CD4-positive, alpha-beta T cell treated with Interleukin-4 for 1 hour (primary cell): ENCODE results near the gene RAP1A.
A peak's percentile ranks its signal among the peaks of the same experiment; 100 is the strongest.
"Not testable (repeated sequence)": the region's sequence is repeated elsewhere in the genome, so short reads cannot be mapped to it uniquely, and the experiment has no call there.

Experiments
- DNase-seq, 2 donors: peaks; one replicate each; pipeline ENCODE4 v3.0.0-alpha.2; 2020 to 2022

Gene RAP1A

GRCh38 chr1:111631502-111631901, 11.9 kb downstream of the RAP1A start:
- no peak for DNase-seq

- not testable (repeated sequence) for DNase-seq
Observed at GRCh38 chr1:111632771-111633170, 13.2 kb downstream of the RAP1A start.

GRCh38 chr1:111633736-111634247, 14.2 kb downstream of the RAP1A start:
- no peak for DNase-seq

- no peak for DNase-seq
Observed at GRCh38 chr1:111635324-111636009, 15.9 kb downstream of the RAP1A start.

DNA sequence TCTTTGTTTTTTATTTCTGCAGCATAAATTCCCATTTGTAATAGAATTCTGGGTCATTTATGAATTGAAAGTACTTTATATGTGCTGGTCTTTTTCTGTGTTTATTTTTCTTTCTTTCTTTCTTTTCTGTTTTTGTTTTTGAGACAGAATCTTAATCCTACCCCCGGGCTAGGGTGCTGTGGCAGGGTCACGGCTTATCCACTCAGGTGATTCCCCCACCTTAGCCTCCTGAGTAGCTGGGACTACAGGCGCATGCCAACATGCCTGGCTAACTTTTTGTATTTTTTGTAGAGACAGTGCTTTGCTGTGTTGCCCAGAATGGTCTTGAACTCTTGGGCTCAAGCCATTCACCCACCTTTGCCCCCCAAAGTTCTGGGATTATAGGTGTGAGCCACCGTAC, 18.7 kb downstream of the RAP1A start:
- no peak for DNase-seq

- no peak for DNase-seq
Observed at GRCh38 chr1:111639602-111640198, 20.1 kb downstream of the RAP1A start.

- DNase-seq, result no peak
Observed at GRCh38 chr1:111643097-111643496, 23.5 kb downstream of the RAP1A start.

- no peak for DNase-seq
Observed at GRCh38 chr1:111643696-111644095, 24.1 kb downstream of the RAP1A start.

GRCh38 chr1:111644506-111644905, 24.9 kb downstream of the RAP1A start:
- no peak for DNase-seq

DNA sequence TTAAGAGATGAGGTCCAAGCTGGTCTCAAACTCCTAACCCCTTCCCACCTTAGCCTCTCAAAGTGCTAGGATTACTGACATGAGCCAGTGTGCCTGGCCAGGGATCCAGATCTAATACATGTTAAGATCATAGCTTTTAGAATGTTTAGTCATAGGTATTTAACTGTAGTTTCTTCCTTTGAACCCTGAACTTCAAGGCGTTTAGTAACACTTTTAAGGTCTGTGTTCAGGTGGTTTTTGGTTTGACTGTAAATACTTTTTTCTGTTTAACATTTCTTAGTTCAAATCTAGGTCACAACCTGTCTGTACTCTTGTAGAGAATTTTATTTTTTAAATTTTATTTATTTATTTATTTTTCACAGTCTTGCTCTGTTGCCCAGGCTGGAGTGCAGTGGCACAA, 28.1 kb downstream of the RAP1A start:
- peak in 1 of 2 donors; percentile 53 for DNase-seq

DNA sequence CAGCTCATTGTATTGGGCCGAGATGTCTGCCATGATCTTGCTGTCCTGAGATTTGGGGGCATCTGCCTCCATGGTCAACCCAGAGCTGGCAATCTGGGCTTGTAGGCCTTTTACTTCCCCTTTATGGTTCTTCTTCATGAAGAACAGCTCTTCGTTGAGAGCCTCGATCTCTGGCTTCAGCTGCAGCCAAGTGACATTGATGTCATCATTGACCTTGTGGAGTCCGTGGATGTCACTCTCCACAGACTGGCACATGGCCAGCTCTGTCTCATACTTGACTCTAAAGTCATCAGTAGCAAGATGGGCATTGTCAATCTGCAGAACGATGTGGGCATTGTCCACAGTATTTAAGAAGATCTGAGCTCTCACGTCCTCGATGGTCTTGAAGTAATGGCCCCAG, 29.2 kb downstream of the RAP1A start:
- no peak for DNase-seq

GRCh38 chr1:111649227-111649626, 29.6 kb downstream of the RAP1A start:
- DNase-seq, result no peak

GRCh38 chr1:111649648-111650047, 30.1 kb downstream of the RAP1A start:
- no peak for DNase-seq

- no peak for DNase-seq
Observed at GRCh38 chr1:111653709-111654108, 34.1 kb downstream of the RAP1A start.

GRCh38 chr1:111654839-111655238, 35.2 kb downstream of the RAP1A start:
- DNase-seq, result no peak

DNA sequence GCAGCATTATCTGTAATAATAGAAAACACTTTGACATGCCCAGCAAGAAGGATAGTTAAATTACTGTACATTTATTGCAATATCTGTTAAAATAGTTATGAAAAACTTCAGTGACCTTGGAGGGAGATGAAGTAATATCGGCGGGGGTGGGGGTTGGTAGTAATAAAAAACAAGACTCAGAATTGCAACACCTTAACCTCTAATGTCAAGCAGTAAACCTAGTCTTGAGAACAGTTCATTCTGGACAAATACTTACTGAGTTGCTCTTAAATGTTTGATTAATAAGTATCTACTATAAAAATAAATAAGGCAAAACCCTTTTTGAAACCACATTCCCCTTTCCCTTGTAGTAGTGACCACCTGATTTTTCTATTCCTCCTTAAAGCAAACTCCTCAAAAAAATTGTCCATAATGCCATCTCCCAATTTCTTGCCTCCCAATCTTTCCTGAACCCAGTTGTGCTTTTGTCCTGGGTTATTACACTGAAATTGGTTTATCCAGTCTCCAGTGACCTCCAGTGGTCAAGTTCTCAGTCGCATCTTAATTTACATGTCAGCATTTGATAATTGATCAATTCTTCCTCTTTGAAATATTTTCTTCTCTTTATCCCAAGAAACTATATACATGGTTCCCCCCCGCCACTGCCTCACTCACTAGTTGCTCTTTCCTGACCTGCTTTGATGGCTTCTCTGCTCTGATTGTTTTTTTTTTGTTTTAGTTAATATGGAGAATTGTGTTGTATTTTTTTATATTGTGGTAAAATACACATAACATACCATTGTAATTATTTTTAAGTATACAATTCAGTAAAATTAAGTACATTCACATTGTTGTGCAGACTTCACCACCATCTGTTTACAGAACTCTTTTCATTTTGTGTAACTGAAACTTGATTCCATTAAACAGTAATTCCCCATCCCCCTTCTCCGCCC, 36.8 kb downstream of the RAP1A start:
- DNase-seq, result peak in 1 of 2 donors; percentile 56

DNA sequence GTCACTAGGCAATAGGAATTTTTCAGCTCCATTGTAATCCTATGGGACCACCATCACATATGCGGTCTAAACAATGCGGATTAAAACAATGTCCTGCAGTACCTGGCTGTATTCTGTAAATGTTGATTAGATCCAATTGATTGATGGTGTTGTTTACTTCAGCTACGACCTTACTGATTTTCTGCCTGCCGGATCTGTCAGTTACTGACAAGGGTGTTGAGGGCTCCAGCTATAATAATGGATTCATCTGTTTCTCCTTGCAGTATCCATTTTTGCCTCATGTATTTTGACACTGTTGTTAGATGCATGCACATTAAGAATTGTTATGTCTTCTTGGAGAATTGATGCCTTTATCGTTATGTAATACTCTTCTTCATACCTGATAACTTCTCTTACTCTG, 39.0 kb downstream of the RAP1A start:
- no peak for DNase-seq

DNA sequence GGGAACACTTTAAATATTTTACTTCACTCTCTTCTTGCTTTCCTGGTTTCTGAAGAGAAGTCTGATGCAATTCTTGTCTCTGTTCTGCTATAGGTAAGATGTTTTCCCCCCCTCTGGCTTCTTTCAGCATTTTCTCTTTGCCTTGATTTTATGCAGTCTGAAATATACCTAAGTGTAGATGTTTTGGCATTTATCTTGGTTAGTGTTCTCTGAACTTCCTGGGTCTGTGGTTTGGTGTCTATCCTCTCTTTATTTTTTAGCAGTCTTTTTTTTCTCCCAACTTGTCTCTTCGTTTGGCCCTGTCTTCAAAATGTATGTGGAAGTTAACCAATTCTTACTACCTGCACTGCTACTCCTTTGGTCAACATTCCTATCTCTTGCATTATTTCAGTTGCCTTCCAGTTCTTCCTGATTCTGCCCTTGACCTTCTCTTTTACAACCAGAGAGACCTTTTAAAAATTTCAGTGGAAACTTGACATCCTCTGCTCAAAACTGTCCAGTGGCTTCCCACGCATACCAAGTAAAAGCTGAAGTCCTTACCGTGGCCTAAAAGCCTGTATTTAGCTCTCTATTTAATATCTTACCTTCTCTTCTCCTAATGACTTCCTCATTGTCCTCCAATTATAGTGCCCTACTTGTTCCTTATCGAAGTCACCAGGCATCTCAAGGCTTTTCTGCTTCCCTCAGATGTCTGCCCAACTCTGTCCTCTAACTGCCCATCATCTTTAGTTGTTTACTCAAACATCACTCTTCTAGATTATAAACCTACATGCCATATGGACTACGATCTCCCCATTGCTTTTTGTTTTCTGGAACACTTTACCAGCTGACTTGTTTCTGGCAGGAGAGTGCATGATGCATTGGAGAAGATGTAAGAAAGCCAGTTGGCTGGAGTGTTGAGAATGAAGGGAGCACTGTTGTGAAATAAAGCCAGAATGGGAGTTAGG, 40.9 kb downstream of the RAP1A start:
- peak in 1 of 2 donors; percentile 23 for DNase-seq

DNA sequence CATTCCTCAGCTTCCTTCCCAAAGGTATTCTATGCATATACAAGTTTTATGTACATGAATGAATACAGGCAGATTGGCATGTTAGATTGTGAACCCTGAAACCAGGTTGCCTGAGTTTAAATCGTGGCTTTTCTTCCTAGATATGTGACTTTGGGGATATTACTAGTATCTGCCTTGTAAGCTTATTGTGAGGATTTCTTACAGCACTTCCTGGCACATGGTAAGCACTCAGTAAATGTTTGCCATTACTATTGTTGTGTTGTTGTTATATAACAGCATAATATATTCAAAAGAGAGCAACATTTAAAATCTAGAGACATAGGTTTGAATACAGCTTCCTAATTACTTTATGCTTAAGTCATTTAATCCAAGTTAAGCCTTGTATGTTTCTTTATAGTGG, 45.1 kb downstream of the RAP1A start:
- no peak for DNase-seq

- DNase-seq, result no peak
Observed at GRCh38 chr1:111665497-111665896, 45.9 kb downstream of the RAP1A start.

DNA sequence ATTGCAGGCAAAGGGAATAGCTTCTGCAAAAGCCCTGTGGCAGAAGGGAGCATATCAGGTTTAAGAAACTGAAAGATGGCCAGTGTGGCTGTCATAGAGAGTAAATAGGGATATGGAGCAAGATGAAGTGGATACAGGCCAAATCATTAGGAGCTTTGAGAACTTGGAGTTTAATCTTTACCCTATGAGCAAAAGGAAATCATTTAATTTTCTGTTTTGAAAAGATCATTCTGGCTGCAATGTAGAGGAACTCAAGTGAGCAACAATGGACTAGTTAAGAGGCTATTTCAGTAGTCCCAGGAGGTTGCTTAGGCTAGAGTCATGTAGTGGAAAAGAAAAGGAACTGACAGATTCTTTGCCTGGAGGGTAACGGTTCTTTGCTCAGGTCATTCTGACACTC, 47.2 kb downstream of the RAP1A start:
- no peak for DNase-seq

DNA sequence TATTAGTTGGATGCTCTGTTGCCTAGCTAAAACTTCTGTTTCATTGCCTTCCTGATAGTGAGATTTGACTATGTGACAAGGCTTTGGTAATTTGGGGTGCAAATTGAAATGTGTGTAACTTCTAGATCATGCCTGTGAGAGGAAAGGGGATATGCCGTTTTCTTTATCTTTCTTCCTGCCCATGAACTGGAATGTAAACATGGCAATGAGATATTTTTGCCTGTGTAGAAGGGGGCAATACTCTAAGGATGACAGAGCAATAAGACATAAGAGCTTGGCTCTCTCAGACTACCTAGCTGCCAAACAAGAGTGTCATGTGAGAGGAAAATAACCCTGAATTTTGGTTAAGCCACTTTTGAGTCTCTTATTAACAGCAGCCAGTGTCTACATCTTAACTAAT, 49.7 kb downstream of the RAP1A start:
- no peak for DNase-seq
